IPS-18c (cell line): ENCODE results near the gene FUT3.

Experiments
- H3K4me3 ChIP-seq: 2 replicates; pipeline ENCODE4 v1.7.0; 2013; ENCODE audit warnings: low read depth, mild to moderate bottlenecking, low read length, moderate library complexity; ENCODE audit not compliant: insufficient read depth
- H3K9me3 ChIP-seq: one replicate; pipeline ENCODE4 v1.6.1; 2013; ENCODE audit warnings: mild to moderate bottlenecking, low read length, moderate library complexity; ENCODE audit not compliant: control insufficient read depth, insufficient read depth

The FUT3 gene

GRCh38 chr19:5851302-5851701, at the start of gene FUT3:
TSS of gene FUT3 (minus strand) at chr19:5851449.
- peaks cover 3% of the 10 kb centered on the region for H3K9me3 ChIP-seq
- H3K4me3 ChIP-seq, result no peak within 1 kb of the TSS

- H3K4me3 ChIP-seq, result no peak overlapping the region
These were observed 49.7 kb upstream of the FUT3 start for GRCh38 chr19:5900976-5901375.

GRCh38 chr19:5899728-5900526, 48.7 kb upstream of the FUT3 start:
- no peaks in the 10 kb centered on the region for H3K9me3 ChIP-seq
- H3K4me3 ChIP-seq, result no peak overlapping the region

More at GRCh38 chr19:5900976-5901375, 49.7 kb upstream of the FUT3 start:
- H3K9me3 ChIP-seq, result no peaks in the 10 kb centered on the region

- no peak overlapping the region for H3K4me3 ChIP-seq
- no peaks in the 10 kb centered on the region for H3K9me3 ChIP-seq
These were observed 46.1 kb upstream of the FUT3 start for GRCh38 chr19:5897189-5897969.

DNA sequence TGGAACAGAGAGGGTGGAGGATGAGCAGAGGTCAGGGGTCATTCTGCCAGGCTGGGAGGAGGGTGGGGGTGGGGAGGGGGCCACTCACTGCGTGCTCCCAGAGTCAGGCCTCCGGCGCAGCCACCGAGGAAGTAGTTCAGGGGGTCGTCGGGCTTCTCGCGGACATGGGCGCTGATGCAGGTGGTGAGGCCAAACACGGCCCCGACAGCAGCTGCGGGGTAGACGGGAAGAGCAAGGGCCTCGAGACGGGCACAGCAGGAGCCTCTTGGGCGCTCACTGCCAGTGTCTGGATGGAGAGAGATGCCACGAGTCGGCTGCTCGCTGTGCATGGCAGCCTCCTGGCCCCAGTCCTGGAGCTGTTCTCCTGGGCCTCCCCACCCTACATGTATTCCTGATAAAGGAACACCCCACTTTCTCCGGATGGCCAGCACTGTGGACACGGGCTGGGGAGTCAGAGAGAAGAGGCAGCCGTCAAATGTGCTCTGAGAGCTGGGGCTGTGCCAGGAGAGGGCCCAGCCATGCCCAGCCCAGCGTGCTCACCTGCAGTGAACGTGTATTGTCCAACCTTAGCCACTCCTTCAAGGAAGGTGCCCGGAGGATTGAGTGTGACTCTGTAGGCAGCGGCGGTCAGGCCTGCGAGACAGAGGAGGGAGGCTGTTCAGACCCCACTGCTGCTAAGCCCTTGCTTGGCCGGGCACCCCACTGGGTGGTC, 45.3 kb upstream of the FUT3 start:
- no peaks in the 10 kb centered on the region for H3K9me3 ChIP-seq

GRCh38 chr19:5895890-5896289, 44.6 kb upstream of the FUT3 start:
- no peaks in the 10 kb centered on the region for H3K9me3 ChIP-seq
- no peak overlapping the region for H3K4me3 ChIP-seq

More for the DNA sequence above, 45.3 kb upstream of the FUT3 start:
- H3K4me3 ChIP-seq, result no peak overlapping the region; the same call in 1 of the 2 replicates

DNA sequence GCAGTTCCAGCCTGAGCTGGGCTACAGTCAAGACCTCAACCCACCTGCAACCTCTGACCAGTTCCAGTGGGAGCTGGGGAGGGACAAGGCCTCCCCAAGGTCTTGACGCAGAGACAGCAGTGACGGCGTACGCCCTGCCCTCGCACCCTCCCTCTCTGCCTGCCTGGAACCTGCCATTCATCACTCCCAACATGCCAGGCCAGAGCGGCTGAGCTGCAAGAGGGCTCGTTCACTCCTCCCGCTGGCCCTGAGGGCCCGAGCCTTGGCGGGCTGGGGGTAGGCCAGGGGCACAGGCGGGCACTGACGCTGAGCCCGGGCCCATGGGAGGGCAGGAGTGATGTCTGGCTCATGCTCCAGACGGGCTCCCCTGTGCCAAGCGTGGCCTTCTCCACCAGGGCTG, 44.2 kb upstream of the FUT3 start:
- no peaks in the 10 kb centered on the region for H3K9me3 ChIP-seq

GRCh38 chr19:5894704-5895349, 43.6 kb upstream of the FUT3 start:
- H3K9me3 ChIP-seq, result no peaks in the 10 kb centered on the region

More for the DNA sequence above, 44.2 kb upstream of the FUT3 start:
- no peak overlapping the region for H3K4me3 ChIP-seq

GRCh38 chr19:5893907-5894703, 42.9 kb upstream of the FUT3 start:
- no peak overlapping the region for H3K4me3 ChIP-seq
- no peaks in the 10 kb centered on the region for H3K9me3 ChIP-seq

More at GRCh38 chr19:5894704-5895349, 43.6 kb upstream of the FUT3 start:
- no peak overlapping the region for H3K4me3 ChIP-seq

GRCh38 chr19:5893296-5893903, 42.2 kb upstream of the FUT3 start:
- Histone ChIP-seq H3K4me3 (no peak overlapping the region), H3K9me3 (no peaks in the 10 kb centered on the region)

- Histone ChIP-seq H3K9me3 (no peaks in the 10 kb centered on the region), H3K4me3 (no peak overlapping the region)
These were observed 41.6 kb upstream of the FUT3 start for GRCh38 chr19:5892772-5893275.

DNA sequence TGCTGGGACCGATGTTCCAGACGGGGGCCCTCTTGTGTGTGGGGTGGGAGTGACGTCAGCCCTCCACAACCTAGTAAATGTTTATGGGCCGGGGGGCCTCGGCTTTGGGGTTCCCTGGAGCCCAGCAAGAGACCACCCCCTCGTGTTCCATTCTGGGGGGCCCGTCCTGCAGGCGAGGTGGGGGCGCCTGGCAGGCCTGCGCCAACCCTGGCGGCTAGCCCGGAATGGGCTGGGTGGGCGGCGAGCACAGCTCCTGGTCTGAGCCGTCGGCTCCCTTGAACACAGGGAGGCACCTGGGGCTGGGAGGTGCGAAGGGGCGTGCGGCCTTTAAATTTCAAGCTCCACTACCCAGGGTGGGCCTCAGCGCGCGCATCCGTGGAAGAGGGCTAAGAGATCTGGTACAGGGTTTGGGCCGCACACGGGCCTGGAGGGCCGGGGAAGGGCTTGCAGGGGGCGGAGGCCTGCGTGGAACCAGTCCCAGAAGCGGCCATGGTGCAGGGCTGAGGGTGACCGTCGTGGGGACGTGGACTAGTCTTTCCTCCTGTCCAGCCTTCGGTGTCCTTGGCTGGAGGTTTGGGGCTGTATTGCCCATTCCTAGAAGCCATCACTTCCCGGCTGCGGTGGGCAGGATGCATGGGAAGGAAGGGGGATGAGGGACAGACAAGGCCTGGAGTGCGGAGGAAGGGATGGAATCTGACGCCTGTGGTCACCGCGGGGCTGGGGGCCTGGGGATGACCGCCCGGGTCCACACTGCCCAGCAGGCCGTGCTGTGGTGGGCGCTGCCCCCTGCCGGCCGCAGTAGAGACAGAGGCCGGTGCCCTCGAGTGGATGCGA, 40.9 kb upstream of the FUT3 start:
- no peak overlapping the region for H3K4me3 ChIP-seq
- no peaks in the 10 kb centered on the region for H3K9me3 ChIP-seq

DNA sequence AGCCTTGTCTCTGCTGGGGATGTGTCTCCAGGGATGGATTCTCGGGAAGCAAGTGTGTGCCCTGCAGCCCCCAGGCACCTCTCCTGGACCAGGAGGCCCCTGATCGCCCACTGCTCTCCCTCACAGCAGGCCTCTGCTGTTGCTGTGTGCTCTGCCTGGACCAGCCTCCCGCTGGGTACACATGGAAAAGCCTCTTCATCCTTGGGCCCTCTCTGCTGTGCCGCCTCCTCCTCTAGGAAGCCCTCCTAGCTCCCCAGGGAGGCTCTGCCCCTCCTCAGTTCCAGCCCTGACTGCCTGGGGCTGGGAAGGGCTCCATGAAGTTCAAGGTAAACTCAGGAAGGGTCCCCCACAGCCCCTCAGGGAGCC, 40.3 kb upstream of the FUT3 start:
- Histone ChIP-seq H3K9me3 (no peaks in the 10 kb centered on the region), H3K4me3 (no peak overlapping the region)

GRCh38 chr19:5890099-5890498, 38.9 kb upstream of the FUT3 start:
- Histone ChIP-seq H3K9me3 (no peaks in the 10 kb centered on the region), H3K4me3 (no peak overlapping the region)

GRCh38 chr19:5889288-5889971, 38.2 kb upstream of the FUT3 start:
- H3K4me3 ChIP-seq, result no peak overlapping the region

More at GRCh38 chr19:5889288-5889971, 38.2 kb upstream of the FUT3 start:
- no peaks in the 10 kb centered on the region for H3K9me3 ChIP-seq
